Measurements from ENCODE around the gene PML.

PML gene

GRCh38 chr15:74032606-74033561, 38.4 kb downstream of the PML start:
- no peaks in the 10 kb centered on the region for H3K36me3 ChIP-seq (ENCODE audit: insufficient read depth)
- no peak overlapping the region for H3K4me2 ChIP-seq
- H3K4me3 ChIP-seq (IDR thresholded peaks at IDR 0.05; ENCODE audit: insufficient read depth, low read depth, low read length), result no peak overlapping the region
- no peak overlapping the region for H2AFZ ChIP-seq (ENCODE audit: low read depth)
- no peaks in the 10 kb centered on the region for H3K79me2 ChIP-seq (ENCODE audit: insufficient read depth, low read depth)
- no peaks in the 10 kb centered on the region for H3K27me3 ChIP-seq (ENCODE audit: insufficient read depth, low read depth)
- no peaks in the 10 kb centered on the region for H4K20me1 ChIP-seq (ENCODE audit: insufficient read depth)
- H3K27ac ChIP-seq, result no peak overlapping the region
- TF ChIP-seq, protein P1, sequence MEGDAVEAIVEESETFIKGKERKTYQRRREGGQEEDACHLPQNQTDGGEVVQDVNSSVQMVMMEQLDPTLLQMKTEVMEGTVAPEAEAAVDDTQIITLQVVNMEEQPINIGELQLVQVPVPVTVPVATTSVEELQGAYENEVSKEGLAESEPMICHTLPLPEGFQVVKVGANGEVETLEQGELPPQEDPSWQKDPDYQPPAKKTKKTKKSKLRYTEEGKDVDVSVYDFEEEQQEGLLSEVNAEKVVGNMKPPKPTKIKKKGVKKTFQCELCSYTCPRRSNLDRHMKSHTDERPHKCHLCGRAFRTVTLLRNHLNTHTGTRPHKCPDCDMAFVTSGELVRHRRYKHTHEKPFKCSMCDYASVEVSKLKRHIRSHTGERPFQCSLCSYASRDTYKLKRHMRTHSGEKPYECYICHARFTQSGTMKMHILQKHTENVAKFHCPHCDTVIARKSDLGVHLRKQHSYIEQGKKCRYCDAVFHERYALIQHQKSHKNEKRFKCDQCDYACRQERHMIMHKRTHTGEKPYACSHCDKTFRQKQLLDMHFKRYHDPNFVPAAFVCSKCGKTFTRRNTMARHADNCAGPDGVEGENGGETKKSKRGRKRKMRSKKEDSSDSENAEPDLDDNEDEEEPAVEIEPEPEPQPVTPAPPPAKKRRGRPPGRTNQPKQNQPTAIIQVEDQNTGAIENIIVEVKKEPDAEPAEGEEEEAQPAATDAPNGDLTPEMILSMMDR (conservative IDR thresholded peaks at IDR 0.05; ENCODE audit: low read depth, low read length), result no peak
- no peak overlapping the region for H3K9ac ChIP-seq
- no peaks in the 10 kb centered on the region for H3K4me1 ChIP-seq (ENCODE audit: low read depth, poor library complexity, severe bottlenecking)

- TF ChIP-seq, protein P1 (conservative IDR thresholded peaks at IDR 0.05; ENCODE audit: low read depth, low read length), result no peak
- Histone ChIP-seq H3K27me3 (ENCODE audit: insufficient read depth, low read depth) (no peaks in the 10 kb centered on the region), H3K36me3 (ENCODE audit: insufficient read depth) (no peaks in the 10 kb centered on the region), H3K27ac (no peak overlapping the region), H4K20me1 (ENCODE audit: insufficient read depth) (no peaks in the 10 kb centered on the region), H3K4me3 (IDR thresholded peaks at IDR 0.05; ENCODE audit: insufficient read depth, low read depth, low read length) (no peak overlapping the region), H3K9ac (no peak overlapping the region), H3K79me2 (ENCODE audit: insufficient read depth, low read depth) (no peaks in the 10 kb centered on the region), H2AFZ (ENCODE audit: low read depth) (no peak overlapping the region), H3K4me2 (no peak overlapping the region), H3K4me1 (ENCODE audit: low read depth, poor library complexity, severe bottlenecking) (no peaks in the 10 kb centered on the region)
These were observed 39.8 kb downstream of the PML start for GRCh38 chr15:74034206-74034755.

- H3K4me2 ChIP-seq, result no peak overlapping the region
- no peaks in the 10 kb centered on the region for H3K4me1 ChIP-seq (ENCODE audit: low read depth, poor library complexity, severe bottlenecking)
- H3K27ac ChIP-seq, result no peak overlapping the region
These were observed 40.9 kb downstream of the PML start for GRCh38 chr15:74035121-74036017.

More at GRCh38 chr15:74035121-74036017, 40.9 kb downstream of the PML start:
- no peak overlapping the region for H2AFZ ChIP-seq (ENCODE audit: low read depth)
- no peaks in the 10 kb centered on the region for H3K27me3 ChIP-seq (ENCODE audit: insufficient read depth, low read depth)
- no peak overlapping the region for H3K9ac ChIP-seq
- TF ChIP-seq, protein P1 (conservative IDR thresholded peaks at IDR 0.05; ENCODE audit: low read depth, low read length), result no peak
- no peaks in the 10 kb centered on the region for H3K79me2 ChIP-seq (ENCODE audit: insufficient read depth, low read depth)
- H3K36me3 ChIP-seq (ENCODE audit: insufficient read depth), result no peaks in the 10 kb centered on the region
- no peaks in the 10 kb centered on the region for H4K20me1 ChIP-seq (ENCODE audit: insufficient read depth)
- no peak overlapping the region for H3K4me3 ChIP-seq (IDR thresholded peaks at IDR 0.05; ENCODE audit: insufficient read depth, low read depth, low read length)

Measured in KMS-11 (cell line).